Measurements from ENCODE around the gene GRIK3. TPM values are rescaled to one million over a fixed set of nuclear protein-coding genes. Genes with fewer than 3 reads are reported as not detected.

GRIK3 gene
- total and polyA plus RNA-seq, 2 experiments from 2014 or later = under 0.01 TPM; not detected in 1

- no peak overlapping the region for H3K27ac ChIP-seq
- DNase-seq (ENCODE audit: low spot score) = no peak
- H3K9me2 ChIP-seq (replicated peaks; ENCODE audit: insufficient read depth) = no peaks in the 10 kb centered on the region
- WGBS (ENCODE audit: low lambda C conversion rate, missing lambda C conversion rate) = 70% methylated on average over 17 of the region's 17 CpGs
- no peaks in the 10 kb centered on the region for H3K4me1 ChIP-seq (ENCODE audit: insufficient read depth)
- H4K20me1 ChIP-seq (ENCODE audit: insufficient read depth, poor library complexity, severe bottlenecking) = no peaks in the 10 kb centered on the region
- H3K9me3 ChIP-seq (ENCODE audit: low read depth) = no peaks in the 10 kb centered on the region
- no peaks in the 10 kb centered on the region for H3K79me2 ChIP-seq
- H3K27me3 ChIP-seq = peaks cover 17% of the 10 kb centered on the region
- H3K4me3 ChIP-seq = no peak overlapping the region
- no peak overlapping the region for H3K4me2 ChIP-seq
- H2AFZ ChIP-seq = no peak overlapping the region
- TF ChIP-seq CTCF (IDR thresholded peaks at IDR 0.05; ENCODE audit: poor library complexity) = no peak
- no peak for TF ChIP-seq EZH2phosphoT487 (IDR thresholded peaks at IDR 0.05; ENCODE audit: low read depth, severe bottlenecking, unreplicated experiment)
- TF ChIP-seq EZH2 (IDR thresholded peaks at IDR 0.05; ENCODE audit: borderline replicate concordance) = no peak
- H3K36me3 ChIP-seq (replicated peaks; ENCODE audit: insufficient read depth, low read depth) = no peaks in the 10 kb centered on the region
These were observed 178.4 kb downstream of the GRIK3 start for GRCh38 chr1:36855699-36856494.

GRCh38 chr1:36853638-36854037, 180.7 kb downstream of the GRIK3 start:
- no peaks in the 10 kb centered on the region for H3K36me3 ChIP-seq (replicated peaks; ENCODE audit: insufficient read depth, low read depth)
- H3K79me2 ChIP-seq = no peaks in the 10 kb centered on the region
- no peak overlapping the region for H3K4me3 ChIP-seq
- peaks cover 23% of the 10 kb centered on the region for H3K27me3 ChIP-seq
- DNase-seq (ENCODE audit: low spot score) = no peak
- no peak for TF ChIP-seq EZH2 (IDR thresholded peaks at IDR 0.05; ENCODE audit: borderline replicate concordance)
- no peak for TF ChIP-seq CTCF (IDR thresholded peaks at IDR 0.05; ENCODE audit: poor library complexity)
- TF ChIP-seq EZH2phosphoT487 (IDR thresholded peaks at IDR 0.05; ENCODE audit: low read depth, severe bottlenecking, unreplicated experiment) = no peak
- no peaks in the 10 kb centered on the region for H3K9me3 ChIP-seq (ENCODE audit: low read depth)
- no peaks in the 10 kb centered on the region for H3K9me2 ChIP-seq (replicated peaks; ENCODE audit: insufficient read depth)
- no peaks in the 10 kb centered on the region for H4K20me1 ChIP-seq (ENCODE audit: insufficient read depth, poor library complexity, severe bottlenecking)
- no peak overlapping the region for H3K4me2 ChIP-seq
- no peak overlapping the region for H3K27ac ChIP-seq
- H2AFZ ChIP-seq = no peak overlapping the region
- WGBS (ENCODE audit: low lambda C conversion rate, missing lambda C conversion rate) = 84% methylated on average over 14 of the region's 14 CpGs
- no peaks in the 10 kb centered on the region for H3K4me1 ChIP-seq (ENCODE audit: insufficient read depth)

- H3K27me3 ChIP-seq = peaks cover 31% of the 10 kb centered on the region
- H2AFZ ChIP-seq = no peak overlapping the region
- H3K27ac ChIP-seq = no peak overlapping the region
- H3K4me3 ChIP-seq = no peak overlapping the region
- no peak overlapping the region for H3K4me2 ChIP-seq
- 93% methylated on average over 5 of the region's 5 CpGs for WGBS (ENCODE audit: low lambda C conversion rate, missing lambda C conversion rate)
- H3K9me2 ChIP-seq (replicated peaks; ENCODE audit: insufficient read depth) = no peaks in the 10 kb centered on the region
- H3K4me1 ChIP-seq (ENCODE audit: insufficient read depth) = no peaks in the 10 kb centered on the region
- no peaks in the 10 kb centered on the region for H3K36me3 ChIP-seq (replicated peaks; ENCODE audit: insufficient read depth, low read depth)
- TF ChIP-seq EZH2 (IDR thresholded peaks at IDR 0.05; ENCODE audit: borderline replicate concordance) = no peak
- TF ChIP-seq CTCF (IDR thresholded peaks at IDR 0.05; ENCODE audit: poor library complexity) = no peak
- no peak for TF ChIP-seq EZH2phosphoT487 (IDR thresholded peaks at IDR 0.05; ENCODE audit: low read depth, severe bottlenecking, unreplicated experiment)
- no peaks in the 10 kb centered on the region for H3K9me3 ChIP-seq (ENCODE audit: low read depth)
- DNase-seq (ENCODE audit: low spot score) = no peak
- no peaks in the 10 kb centered on the region for H3K79me2 ChIP-seq
- H4K20me1 ChIP-seq (ENCODE audit: insufficient read depth, poor library complexity, severe bottlenecking) = no peaks in the 10 kb centered on the region
These were observed 181.7 kb downstream of the GRIK3 start for GRCh38 chr1:36852586-36852985.
